ENCODE results near the gene ACOXL. TPM values are rescaled to one million over a fixed set of nuclear protein-coding genes. Genes with fewer than 3 reads are reported as not detected.

ACOXL gene
- total RNA-seq, 3 donors from 2014 or later (not counting 1 experiment from before 2014, with no cell fraction given) = not detected

GRCh38 chr2:111166115-111166514, 433.7 kb downstream of the ACOXL start:
- intact Hi-C loops (cut with micrococcal nuclease) = no loop called here

GRCh38 chr2:111167076-111167862, 434.9 kb downstream of the ACOXL start:
- peaks cover 18% of the 10 kb centered on the region for H3K36me3 ChIP-seq (ENCODE audit: control insufficient read depth, insufficient read depth, low read length)
- intact Hi-C loops (cut with micrococcal nuclease) = no loop called here
- peaks cover 7 to 9% of the 10 kb centered on the region in 2 donors for H3K4me1 Mint-ChIP-seq
- H3K27ac ChIP-seq (ENCODE audit: low read length) = no peak overlapping the region
- peaks cover 6% of the 10 kb centered on the region for H3K4me1 ChIP-seq (ENCODE audit: control insufficient read depth, insufficient read depth, low read length)
- H3K9me3 ChIP-seq (ENCODE audit: control insufficient read depth, insufficient read depth, low read length) = no peaks in the 10 kb centered on the region
- peak in 1 of 3 donors; percentile 40 for ATAC-seq
- H3K27me3 Mint-ChIP-seq (ENCODE audit: low read depth in 2 of 2) = peaks cover 5 to 13% of the 10 kb centered on the region in 2 donors
- no peaks in the 10 kb centered on the region for H3K36me3 Mint-ChIP-seq
- H3K27me3 ChIP-seq (ENCODE audit: control insufficient read depth, insufficient read depth, low read length) = no peaks in the 10 kb centered on the region
- H3K4me3 ChIP-seq (ENCODE audit: low read length) = no peak overlapping the region
- no peak overlapping the region for H3K27ac Mint-ChIP-seq
- no peak for DNase-seq
- 83% methylated on average over 7 of the region's 9 CpGs for WGBS (ENCODE audit: insufficient coverage)
- H3K4me3 Mint-ChIP-seq = no peak overlapping the region
- H3K9me3 Mint-ChIP-seq = no peaks in the 10 kb centered on the region
- no peak for TF ChIP-seq CTCF (IDR thresholded peaks at IDR 0.05)

More at GRCh38 chr2:111166115-111166514, 433.7 kb downstream of the ACOXL start:
- Mint-ChIP-seq H3K9me3 (no peaks in the 10 kb centered on the region), H3K4me3 (no peak overlapping the region), H3K4me1 (peaks cover 8 to 9% of the 10 kb centered on the region in 2 donors), H3K27me3 (ENCODE audit: low read depth in 2 of 2) (peaks cover 0 to 2% of the 10 kb centered on the region in 2 donors), H3K36me3 (no peaks in the 10 kb centered on the region), H3K27ac (no peak overlapping the region)
- ATAC-seq (no peak), DNase-seq (no peak)
- H3K36me3 ChIP-seq (ENCODE audit: control insufficient read depth, insufficient read depth, low read length) = peaks cover 19% of the 10 kb centered on the region
- H3K27me3 ChIP-seq (ENCODE audit: control insufficient read depth, insufficient read depth, low read length) = no peaks in the 10 kb centered on the region
- 93% methylated on average over 5 of the region's 5 CpGs for WGBS (ENCODE audit: insufficient coverage)
- no peak for TF ChIP-seq CTCF (IDR thresholded peaks at IDR 0.05)
- H3K4me3 ChIP-seq (ENCODE audit: low read length) = no peak overlapping the region
- H3K4me1 ChIP-seq (ENCODE audit: control insufficient read depth, insufficient read depth, low read length) = peaks cover 6% of the 10 kb centered on the region
- no peak overlapping the region for H3K27ac ChIP-seq (ENCODE audit: low read length)
- no peaks in the 10 kb centered on the region for H3K9me3 ChIP-seq (ENCODE audit: control insufficient read depth, insufficient read depth, low read length)

- H3K36me3 ChIP-seq (ENCODE audit: control insufficient read depth, insufficient read depth, low read length) = peaks cover 18% of the 10 kb centered on the region
- ATAC-seq (no peak), DNase-seq (no peak)
- H3K4me3 Mint-ChIP-seq = no peak overlapping the region
- intact Hi-C loops (cut with micrococcal nuclease) = no loop called here
- H3K27ac Mint-ChIP-seq = no peak overlapping the region
- no peaks in the 10 kb centered on the region for H3K36me3 Mint-ChIP-seq
- no peak for TF ChIP-seq CTCF (IDR thresholded peaks at IDR 0.05)
- H3K27me3 ChIP-seq (ENCODE audit: control insufficient read depth, insufficient read depth, low read length) = no peaks in the 10 kb centered on the region
- H3K4me3 ChIP-seq (ENCODE audit: low read length) = no peak overlapping the region
- H3K9me3 Mint-ChIP-seq = no peaks in the 10 kb centered on the region
- whole genome bisulfite sequencing (ENCODE audit: insufficient coverage) = 88% methylated on average over 4 of the region's 4 CpGs
- no peak overlapping the region for H3K27ac ChIP-seq (ENCODE audit: low read length)
- peaks cover 2 to 4% of the 10 kb centered on the region in 2 donors for H3K4me1 Mint-ChIP-seq
- H3K27me3 Mint-ChIP-seq (ENCODE audit: low read depth in 2 of 2) = peaks cover 5 to 13% of the 10 kb centered on the region in 2 donors
- no peaks in the 10 kb centered on the region for H3K9me3 ChIP-seq (ENCODE audit: control insufficient read depth, insufficient read depth, low read length)
- H3K4me1 ChIP-seq (ENCODE audit: control insufficient read depth, insufficient read depth, low read length) = peaks cover 6% of the 10 kb centered on the region
Observed at GRCh38 chr2:111167863-111168162, 435.4 kb downstream of the ACOXL start.

Other genes with a start within 250 kb of the ACOXL start
- 10 to 100 TPM; 59.9 to 98.8 (median 90.9) TPM for gene RGPD6, start 155.4 kb upstream of the ACOXL start, total RNA-seq
- gene BUB1, start 54.5 kb upstream of the ACOXL start, total RNA-seq = 1 to 10 TPM; 2.3 to 4.2 (median 2.7) TPM

Data from natural killer cell (primary cell).